GM21717 (cell line): ENCODE data around the gene PPP2R5A.
A peak's percentile ranks its signal among the peaks of the same experiment; 100 is the strongest.
"Not testable (repeated sequence)": the region's sequence is repeated elsewhere in the genome, so short reads cannot be mapped to it uniquely, and the experiment has no call there.

Experiments
- ATAC-seq: cut with Tn5 transposase; IDR thresholded peaks from one replicate; pipeline ENCODE4 v1.9.1; 2021; ENCODE audit warnings: mild to moderate bottlenecking, moderate library complexity; ENCODE audit not compliant: unreplicated experiment

PPP2R5A gene

DNA sequence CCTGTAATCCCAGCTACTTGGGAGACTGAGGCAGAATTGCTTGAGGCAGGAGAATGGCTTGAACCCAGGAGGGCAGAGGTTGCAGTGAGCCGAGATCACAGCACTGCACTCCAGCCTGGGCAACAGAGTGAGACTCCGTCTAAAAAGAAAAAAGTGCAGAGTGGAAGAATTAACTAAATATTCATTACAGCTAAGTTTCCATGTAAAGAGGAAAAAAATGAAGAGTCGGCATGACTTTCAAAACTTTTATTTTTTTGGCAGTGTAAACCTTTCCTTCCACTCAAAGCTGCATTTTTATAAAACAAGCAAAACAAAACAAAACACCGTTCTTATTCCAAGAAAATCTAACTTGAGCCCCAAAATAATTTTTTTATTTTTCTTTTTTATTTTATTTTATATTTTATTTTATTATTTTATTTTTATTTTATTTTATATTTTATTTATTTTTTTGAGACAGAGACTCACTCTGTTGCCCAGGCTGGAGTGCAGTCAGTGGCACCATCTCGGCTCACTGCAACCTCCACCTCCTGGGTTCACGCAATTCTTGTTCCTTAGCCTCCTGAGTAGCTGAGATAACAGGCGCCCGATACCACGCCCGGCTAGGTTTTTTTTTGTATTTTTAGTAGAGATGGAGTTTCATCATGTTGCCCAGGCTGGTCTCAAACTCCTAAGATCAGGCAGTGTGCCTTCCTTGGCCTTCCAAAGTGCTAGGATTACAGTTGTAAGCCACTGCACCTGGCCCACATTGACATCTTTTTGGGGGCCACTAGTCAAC, 66.6 kb downstream of the PPP2R5A start:
- ATAC-seq: no peak

DNA sequence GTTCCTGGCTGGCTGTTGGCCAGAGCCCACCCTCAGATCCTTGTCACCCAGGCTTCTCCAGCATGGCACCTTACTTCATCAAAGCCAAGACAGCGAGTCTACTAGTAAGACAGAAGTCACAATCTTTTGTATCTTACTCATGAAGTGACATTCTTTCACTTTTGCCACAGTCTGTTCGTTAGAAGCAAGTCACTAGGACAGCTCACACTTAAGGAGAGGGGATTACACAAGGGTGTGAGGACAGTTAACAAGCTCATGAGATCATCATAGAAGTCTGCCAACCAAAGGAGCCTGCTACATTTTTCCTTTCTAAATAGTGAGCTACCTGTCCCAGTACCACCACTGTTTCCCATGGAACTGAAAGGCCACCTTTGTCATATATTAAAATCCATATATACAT, 68.0 kb downstream of the PPP2R5A start:
- ATAC-seq: no peak

DNA sequence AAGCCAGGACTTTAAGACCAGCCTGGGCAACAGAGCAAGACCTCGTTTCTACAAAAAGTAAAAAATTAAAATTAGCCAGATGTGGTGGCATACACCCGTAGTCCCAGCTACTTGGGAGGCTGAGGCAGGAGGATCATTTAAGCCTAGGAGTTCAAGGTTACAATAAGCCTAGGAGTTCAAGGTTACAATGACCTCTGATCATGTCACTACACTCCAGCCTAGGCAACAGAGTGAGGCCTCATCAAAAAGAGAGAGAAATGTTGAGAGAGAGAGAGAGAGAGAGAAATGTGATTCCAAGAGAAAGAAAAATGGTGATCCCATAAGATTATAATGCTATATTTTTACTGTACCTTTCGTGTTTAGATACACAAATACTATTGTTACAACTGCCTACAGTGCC, 69.3 kb downstream of the PPP2R5A start:
- ATAC-seq: no peak

DNA sequence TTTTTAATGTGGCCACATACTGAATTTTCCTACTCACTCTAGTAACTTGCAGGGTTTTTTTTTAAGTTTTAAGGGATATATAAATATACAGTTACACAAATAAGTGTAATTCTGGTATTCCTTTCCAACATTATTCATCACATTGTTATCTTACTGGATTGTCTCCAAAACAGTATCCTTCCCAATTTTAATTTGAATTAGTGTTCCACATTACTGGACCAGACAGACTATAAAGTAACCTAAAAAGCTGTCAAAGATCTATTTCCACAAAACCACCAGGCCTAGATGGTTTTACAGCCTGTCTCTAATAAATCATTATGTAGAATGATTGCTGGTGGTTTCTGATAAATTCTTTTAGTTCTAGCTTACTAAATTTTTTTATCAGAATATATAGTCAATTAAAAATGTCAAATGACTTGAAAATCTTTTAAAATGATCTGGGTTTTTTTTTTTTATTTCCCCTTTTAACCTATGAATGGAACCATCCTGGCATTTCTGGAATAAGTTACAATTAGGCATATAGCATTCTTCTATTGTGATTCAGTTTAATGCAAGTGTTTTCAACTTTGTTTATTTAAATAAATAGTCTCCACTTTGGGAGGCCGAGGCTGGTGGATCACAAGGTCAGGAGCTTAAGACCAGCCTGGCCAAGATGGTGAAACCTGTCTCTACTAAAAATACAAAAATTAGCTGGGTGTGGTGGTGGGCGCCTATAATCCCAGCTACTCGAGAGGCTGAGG, 70.2 kb downstream of the PPP2R5A start:
- ATAC-seq: no peak

DNA sequence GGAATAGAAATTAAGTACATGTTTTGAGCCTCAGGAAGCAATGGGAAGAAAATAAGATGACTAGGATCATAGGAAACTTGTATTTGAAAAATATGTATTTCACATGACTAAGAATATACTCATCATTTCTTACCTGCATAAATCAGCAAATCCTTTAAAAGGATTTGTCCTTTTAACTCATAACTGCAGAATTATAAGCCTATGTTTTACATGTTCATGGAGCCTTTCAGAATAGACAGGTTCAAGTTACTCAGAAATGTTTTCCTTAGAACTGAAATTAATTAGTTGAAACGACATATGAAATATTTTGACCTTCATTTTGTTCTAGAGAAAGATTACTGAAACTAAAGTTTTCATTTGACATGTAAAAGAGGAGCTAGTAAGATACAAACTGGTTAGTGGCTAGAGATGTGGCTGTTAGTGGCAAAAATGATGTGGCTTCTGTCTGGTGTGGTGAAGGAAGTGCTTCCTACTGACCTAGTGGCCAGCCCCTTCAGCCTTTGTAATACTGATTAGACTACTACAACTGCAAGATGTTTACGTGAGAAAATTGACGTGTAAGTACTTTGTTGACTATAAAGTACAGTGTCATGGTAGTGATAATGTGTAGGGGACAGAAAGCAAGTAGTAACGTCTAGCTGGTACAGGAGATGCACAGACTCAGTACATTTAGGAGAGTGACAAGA, 74.7 kb downstream of the PPP2R5A start:
- ATAC-seq: no peak

DNA sequence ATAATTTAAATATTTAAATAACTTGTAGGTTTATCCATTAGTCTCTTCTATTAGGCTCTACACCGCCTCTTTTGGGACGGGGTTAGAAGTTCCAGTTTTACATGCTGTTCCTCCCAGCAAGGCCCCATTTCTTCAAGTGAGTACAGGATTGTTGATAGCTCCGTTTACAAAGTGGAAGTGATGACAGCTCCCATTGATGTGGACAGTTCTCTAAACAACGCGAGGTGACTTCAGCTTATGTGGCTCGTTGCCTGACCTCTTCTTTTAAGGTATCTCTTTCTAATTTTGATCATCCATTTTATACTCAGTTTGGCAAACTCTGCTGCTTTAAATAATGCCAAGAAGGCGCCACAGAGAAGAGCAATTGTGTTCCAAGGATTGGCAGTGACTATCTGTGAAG, 79.8 kb downstream of the PPP2R5A start:
- ATAC-seq: no peak

DNA sequence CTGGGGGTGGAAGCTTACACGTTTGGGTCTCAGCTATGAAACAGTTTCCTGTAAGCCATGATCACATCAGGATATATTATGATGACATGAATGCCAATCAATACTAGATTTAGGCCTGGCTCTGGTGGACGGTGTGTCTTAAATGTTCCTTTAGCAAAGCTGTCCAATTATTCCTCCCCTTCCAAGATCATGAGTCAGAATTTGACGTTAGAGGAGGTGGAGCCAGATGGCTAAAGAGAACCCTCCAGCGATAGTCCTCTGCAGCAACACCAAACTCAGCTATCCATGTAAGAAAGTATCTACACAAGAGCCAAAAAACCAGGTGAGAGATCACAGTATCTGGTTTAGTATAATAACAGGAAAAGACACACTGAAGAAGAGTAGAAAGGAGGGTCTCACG, 81.7 kb downstream of the PPP2R5A start:
- ATAC-seq: no peak

DNA sequence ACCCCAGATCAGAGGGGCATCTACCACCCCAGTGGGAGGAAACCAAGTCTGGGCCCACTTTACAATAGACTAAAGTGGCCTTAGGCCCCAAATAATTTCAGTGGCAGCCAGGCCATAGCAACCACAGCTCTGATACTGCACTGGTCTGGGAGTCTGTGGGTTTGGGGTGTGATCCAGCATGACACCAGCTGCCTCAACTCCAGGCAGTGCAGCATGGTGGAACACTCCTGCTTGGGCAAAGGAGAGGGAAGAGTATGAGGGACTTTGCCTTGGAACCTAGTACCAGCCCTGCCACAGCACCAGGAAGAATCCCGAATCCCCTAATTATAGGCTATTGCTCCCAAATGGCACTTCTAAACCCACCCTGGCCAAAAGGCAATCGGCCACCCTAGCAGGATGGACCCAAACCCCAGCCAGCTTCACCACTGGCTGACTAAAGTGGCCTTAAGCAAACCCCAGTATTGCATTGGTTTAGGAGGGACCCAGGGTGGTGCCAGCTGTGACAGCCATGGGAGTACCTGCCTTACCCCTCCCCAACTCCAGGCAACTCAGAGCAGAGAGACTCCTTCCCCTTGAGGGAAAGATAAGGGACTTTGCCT, 82.4 kb downstream of the PPP2R5A start:
- no peak for ATAC-seq

DNA sequence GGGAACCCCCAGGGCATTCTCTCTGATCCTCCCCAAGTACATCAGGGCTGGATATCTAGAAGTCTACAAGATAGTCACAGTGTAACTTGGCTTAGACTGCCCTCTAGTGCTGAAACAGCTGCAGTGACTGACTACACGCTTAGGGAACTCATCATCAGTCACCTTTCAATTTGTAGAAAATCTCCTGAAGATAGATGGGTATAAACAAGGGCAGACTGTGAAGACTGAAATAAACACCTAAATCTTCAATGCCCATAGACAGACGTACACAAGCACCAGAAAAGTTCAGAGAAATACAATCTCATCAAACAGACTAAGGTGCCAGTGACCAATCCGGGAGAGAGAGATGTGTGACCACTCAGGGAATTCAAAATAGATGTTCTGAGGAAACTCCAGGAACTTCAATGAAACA, 82.9 kb downstream of the PPP2R5A start:
- ATAC-seq: peak; percentile 82

DNA sequence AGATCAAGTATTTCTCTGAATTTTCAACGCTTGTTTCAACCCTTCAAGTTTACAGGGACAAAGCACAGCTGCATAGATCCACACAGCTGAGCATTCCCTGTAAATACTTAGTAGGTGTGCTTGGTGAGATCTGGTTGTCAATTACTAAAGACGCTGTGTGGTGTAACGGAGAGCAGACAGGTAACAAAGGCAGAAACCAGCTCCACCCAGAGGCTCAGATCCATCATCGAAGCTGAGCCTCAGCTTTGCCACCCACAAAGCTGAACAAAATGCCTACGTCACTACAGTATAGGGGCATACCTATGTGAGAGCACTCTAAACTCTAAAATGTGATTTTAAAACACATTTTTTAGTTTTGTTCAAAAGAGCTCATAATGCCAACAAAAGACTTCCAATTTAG, 90.8 kb downstream of the PPP2R5A start:
- ATAC-seq: no peak

DNA sequence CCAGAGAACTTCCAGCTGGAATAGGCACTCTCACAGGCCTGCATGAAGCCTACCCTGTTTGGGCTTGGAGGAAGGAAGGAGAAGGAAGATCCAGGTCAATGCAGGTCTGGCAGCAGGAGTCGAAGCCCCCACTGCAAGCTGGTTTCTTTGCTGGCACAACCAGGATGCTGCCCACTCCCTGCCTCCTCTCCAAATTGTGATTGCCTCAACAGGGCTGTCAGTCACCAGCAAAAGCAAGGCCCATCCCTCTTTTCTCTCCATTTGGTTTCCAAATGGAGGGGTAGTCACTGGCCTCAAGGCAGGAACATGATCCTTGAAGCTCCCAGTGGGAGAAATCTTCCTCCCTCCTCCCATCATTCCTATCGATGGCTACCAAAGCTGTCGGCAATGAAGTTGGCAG, 92.4 kb downstream of the PPP2R5A start:
- no peak for ATAC-seq

DNA sequence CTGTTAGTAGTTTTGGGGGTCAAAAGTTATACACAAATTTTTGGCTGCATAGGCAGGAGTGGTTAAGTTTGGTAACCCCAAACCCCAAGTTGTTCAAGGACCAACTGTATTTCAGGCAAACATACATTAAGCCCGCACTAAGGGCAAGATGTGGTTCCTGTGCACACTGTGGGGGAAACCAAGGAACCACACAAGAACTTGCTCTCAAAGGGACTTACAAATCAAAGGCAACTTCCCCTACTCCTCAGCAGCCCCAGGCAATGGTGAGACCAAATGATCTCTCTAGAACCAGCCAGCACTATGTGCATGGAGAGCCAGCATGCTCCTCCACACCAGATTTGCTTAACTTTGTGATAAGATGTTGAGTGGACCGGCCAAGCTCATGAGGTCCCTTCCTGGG, 94.2 kb downstream of the PPP2R5A start:
- ATAC-seq: no peak

DNA sequence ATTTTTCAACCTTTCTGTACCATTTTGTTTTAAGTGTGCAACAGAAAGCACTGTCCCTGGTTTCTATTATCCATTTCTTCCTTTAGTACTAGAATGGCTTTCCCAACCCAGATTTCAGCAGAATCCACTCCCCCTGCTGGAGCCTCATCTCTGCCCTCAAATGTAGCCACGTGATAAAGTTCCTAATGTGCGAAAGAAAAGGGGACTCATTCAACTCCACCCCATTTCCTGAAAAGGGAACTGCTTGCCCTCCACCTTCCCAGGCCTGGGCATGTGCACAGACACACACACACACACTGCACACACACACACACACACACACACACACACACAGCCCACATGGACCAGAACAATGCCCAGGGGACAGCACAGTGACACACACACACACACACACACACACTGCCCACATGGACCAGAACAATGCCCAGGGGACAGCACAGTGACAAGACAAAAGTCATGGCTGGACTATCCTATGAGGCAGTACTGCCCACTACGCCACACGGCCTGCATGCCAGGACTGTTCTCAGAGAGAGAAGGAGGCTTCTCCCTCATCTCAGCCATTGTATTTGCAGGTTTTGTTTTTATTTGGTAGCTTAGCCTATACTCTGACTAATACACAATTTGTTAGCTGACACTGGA, 96.3 kb downstream of the PPP2R5A start:
- no peak for ATAC-seq

DNA sequence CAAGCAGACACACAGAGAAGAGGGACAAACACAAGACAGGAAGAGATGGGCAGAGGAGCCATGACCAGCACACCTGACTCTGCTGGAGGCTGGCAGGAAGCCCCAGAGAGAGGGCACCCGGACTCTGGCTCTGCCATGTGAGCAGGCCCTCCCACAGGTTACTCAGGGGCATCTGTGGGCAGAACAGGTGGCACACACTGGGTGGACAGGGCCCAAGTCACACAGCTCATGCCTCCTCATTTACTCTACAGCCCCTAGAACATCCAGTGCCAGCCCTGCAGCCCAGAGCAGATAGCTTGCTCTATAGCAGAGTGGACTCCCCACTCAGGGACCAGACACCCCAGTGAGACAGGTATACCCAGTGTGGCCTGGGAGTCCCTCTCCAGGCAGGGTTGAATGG, 100.8 kb downstream of the PPP2R5A start:
- ATAC-seq: no peak

DNA sequence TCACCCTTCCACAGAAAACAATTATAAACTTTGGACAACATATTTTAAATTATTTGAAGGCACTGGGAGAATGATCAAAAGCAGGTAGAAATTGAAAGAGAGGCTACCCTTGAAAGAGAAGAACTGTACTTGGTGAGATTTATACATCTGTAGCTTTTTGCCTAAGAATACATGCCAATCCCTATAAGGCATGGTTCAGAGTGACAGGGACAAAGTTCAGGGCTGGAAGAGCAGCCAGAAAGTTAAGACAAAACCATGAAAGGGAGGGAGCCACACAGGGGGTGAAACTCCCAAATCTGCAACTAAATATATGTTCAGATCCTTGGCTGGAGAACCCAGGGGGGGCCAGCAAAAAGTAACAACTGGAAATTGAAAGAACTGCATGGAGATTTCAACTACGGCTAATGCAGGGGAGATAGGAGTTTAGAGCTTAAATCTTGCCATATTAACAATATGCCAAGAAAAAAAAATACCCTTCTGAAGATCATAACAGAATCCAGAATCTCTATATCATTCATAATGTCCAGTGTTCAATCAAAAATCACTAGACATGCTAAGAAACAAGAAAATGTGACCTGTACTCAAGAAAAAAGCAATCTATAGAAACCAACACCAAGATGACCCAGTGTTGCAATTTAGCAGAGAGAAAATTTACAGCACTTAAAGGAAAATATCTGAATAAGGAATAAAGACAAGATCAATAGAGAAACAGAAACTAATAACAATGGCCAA, 103.9 kb downstream of the PPP2R5A start:
- no peak for ATAC-seq

DNA sequence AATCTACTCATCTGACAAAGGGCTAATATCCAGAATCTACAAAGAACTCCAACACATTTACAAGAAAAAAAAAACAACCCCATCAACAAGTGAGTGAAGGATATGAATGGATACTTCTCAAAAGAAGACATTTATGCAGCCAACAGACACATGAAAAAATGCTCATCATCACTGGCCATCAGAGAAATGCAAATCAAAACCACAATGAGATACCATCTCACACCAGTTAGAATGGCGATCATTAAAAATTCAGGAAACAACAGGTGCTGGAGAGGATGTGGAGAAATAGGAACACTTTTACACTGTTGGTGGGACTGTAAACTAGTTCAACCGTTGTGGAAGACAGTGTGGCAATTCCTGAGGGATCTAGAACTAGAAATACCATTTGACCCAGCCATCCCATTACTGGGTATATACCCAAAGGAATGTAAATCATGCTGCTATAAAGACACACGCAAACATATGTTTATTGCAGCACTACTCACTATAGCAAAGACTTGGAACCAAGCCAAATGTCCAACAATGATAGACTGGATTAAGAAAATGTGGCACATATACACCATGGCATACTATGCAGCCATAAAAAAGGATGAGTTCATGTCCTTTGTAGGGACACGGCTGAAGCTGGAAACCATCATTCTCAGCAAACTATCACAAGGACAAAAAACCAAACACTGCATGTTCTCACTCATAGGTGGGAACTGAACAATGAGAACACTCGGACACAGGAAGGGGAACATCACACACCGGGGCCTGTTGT, 110.6 kb downstream of the PPP2R5A start:
- not testable (repeated sequence) for ATAC-seq

DNA sequence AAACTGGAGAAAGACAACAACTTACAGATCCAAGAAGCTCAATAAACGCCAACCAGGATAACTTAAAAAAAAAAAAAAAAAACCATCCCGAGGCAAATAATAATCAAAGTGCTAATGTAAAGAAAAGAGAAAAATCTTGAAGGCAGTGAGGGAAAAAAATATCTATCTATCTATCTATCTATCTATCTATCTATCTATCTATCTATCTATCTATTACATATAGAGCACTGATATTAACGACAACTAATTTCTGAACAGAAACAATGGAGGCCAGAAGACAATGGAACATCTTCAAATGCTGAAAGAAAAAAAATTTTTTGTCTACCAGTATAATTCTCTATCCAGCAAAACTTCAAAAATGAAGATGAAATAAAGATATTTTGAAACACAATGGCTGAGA, 111.4 kb downstream of the PPP2R5A start:
- ATAC-seq: no peak

DNA sequence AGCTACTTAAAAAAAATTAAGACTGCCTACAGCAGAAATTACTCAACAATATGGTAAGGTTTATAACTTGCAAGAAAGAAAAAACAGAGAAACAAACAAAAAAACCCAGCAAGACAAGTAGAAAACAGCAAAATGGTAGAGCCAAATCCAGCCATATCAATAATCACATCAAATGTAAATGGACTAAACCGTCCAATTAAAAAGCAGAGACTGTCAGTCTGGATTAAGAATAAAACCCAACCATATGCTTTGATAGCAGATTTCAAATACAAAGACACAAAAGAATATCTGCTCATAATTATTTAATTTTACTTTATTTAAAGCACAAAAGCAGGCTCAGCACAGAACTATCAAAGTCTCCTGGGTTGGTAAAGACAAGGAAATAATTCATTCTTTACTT, 112.0 kb downstream of the PPP2R5A start:
- ATAC-seq: no peak

DNA sequence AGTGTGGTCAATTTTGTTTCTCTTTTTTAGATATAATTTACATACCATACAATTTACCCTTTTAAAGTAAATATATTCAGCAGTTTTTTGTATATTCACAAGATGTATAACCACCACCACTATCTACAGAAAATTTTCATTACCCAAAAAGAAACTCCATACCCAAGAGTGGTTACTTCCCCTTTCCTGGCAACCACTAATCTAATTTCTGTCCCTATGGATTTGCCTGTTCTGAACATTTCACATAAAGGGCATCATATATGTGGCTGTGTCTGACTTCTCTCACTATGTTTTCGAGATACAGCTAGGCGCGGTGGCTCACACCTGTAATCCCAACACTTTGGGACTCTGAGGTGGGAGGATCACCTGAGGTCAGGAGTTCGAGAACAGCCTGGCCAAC, 115.8 kb downstream of the PPP2R5A start:
- ATAC-seq: no peak
